ENCODE results near the gene TAF11L14.
"Not testable (repeated sequence)": the region's sequence is repeated elsewhere in the genome, so short reads cannot be mapped to it uniquely, and the experiment has no call there.

The TAF11L14 gene

GRCh38 chr5:17634160-17634559 lies at the start of gene TAF11L14:
TAF11L14 (plus strand) TSS chr5:17634460.
- intact Hi-C loops (cut with DNase I) = no loop called here
- DNase-seq = no peak

- DNase-seq; intact Hi-C loops (cut with DNase I): not testable (repeated sequence)
These were observed 48.6 kb upstream of the TAF11L14 start, which contains the start of gene TAF11L7 for GRCh38 chr5:17585658-17586057. TAF11L7 (minus strand) TSS chr5:17585758.

DNA sequence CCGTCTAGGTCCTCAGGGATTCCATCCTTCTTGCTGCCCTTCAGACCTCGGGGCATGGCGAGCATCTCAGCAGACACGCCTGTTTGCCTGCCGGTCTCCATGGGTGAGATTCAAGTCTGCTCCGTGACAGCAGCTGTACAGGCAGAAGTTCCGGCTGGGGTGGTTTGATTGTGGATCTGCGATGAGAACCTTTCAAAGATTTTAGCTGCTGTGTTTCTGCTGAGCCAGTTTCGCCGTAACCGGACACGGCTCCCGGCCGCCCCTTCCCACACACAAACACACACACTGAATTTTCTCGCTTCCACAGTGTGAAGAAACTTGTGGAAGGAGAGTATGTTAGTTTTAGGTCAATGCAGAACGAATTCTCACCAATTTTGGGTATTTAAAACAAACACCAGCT lies 43.4 kb upstream of the TAF11L14 start, which contains the start of gene TAF11L8:
Gene TAF11L8 (minus strand): TSS at position 101 of the 400 bp plus-strand sequence.
- intact Hi-C loops (cut with DNase I); DNase-seq: not testable (repeated sequence)

DNA sequence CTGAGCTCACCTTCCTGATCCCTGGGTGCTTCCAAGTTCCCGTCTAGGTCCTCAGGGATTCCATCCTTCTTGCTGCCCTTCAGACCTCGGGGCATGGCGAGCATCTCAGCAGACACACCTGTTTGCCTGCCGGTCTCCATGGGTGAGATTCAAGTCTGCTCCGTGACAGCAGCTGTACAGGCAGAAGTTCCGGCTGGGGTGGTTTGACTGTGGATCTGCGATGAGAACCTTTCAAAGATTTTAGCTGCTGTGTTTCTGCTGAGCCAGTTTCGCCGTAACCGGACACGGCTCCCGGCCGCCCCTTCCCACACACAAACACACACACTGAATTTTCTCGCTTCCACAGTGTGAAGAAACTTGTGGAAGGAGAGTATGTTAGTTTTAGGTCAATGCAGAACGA lies 40.0 kb upstream of the TAF11L14 start, which contains the start of gene TAF11L9:
Gene TAF11L9 (minus strand): TSS at position 140 of the 400 bp plus-strand sequence.
- intact Hi-C loops (cut with DNase I) = not testable (repeated sequence)
- peak in 1 of 10 donors; percentile 84 for DNase-seq

DNA sequence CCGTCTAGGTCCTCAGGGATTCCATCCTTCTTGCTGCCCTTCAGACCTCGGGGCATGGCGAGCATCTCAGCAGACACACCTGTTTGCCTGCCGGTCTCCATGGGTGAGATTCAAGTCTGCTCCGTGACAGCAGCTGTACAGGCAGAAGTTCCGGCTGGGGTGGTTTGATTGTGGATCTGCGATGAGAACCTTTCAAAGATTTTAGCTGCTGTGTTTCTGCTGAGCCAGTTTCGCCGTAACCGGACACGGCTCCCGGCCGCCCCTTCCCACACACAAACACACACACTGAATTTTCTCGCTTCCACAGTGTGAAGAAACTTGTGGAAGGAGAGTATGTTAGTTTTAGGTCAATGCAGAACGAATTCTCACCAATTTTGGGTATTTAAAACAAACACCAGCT lies 36.5 kb upstream of the TAF11L14 start, which contains the start of gene TAF11L10:
Gene TAF11L10 (minus strand): TSS at position 101 of the 400 bp plus-strand sequence.
- DNase-seq; intact Hi-C loops (cut with DNase I): not testable (repeated sequence)

DNA sequence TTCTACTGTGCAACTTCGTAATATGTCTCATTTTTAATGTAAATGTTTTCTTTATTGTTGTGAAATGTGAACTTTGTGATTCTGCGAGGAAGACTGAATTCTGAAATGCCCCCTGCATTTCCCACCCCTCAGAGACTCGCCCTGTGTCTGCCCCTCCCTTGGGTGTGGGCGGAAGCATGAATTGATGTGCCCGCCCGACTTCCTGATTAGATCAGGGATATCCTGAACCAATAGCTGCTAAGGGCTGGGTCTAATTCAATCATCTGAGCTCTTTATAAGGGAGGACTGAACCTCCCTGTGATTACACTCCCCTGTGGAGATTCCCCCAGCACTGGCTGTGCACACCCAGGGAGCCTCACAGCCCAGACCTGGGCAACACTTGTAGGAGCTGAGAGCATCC lies 30.4 kb upstream of the TAF11L14 start, which contains the start of gene TAF11L11:
Gene TAF11L11 (plus strand): TSS at position 304 of the 400 bp plus-strand sequence.
- intact Hi-C loops (cut with DNase I); DNase-seq: not testable (repeated sequence)

DNA sequence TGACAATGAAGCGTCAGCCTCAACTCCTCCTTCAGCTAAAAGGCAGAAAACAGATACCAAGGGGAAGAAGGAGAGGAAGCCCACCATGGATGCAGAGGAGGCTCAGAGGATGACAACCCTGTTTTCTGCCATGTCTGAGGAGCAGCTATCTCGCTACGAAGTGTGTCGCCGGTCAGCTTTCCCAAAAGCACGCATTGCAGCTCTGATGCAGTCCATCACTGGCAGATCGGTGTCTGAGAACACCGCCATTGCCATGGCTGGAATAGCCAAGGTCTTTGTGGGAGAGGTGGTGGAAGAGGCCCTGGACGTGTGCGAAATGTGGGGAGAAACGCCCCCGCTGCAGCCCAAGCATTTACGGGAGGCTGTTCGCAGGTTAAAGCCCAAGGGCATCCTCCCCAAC lies 29.3 kb upstream of the TAF11L14 start:
- DNase-seq = no peak
- intact Hi-C loops (cut with DNase I) = no loop called here

- intact Hi-C loops (cut with DNase I); DNase-seq: not testable (repeated sequence)
These were observed 26.8 kb upstream of the TAF11L14 start for GRCh38 chr5:17607461-17607860.

DNA sequence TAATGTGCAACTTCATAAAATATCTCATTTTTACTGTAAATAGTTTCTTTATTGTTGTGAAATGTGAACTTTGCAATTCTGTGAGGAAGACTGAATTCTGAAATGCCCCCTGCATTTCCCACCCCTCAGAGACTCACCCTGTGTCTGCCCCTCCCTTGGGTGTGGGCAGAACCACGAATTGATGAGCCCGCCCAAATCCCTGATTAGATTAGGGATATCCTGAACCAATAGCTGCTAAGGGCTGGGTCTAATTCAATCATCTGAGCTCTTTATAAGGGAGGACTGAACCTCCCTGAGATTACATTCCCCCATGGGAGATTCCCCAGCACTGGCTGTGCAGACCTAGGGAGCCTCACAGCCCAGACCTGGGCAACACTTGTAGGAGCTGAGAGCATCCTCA lies 24.2 kb upstream of the TAF11L14 start, which contains the start of gene TAF11L12:
Gene TAF11L12 (plus strand): TSS at position 301 of the 400 bp plus-strand sequence.
- intact Hi-C loops (cut with DNase I); DNase-seq: not testable (repeated sequence)

DNA sequence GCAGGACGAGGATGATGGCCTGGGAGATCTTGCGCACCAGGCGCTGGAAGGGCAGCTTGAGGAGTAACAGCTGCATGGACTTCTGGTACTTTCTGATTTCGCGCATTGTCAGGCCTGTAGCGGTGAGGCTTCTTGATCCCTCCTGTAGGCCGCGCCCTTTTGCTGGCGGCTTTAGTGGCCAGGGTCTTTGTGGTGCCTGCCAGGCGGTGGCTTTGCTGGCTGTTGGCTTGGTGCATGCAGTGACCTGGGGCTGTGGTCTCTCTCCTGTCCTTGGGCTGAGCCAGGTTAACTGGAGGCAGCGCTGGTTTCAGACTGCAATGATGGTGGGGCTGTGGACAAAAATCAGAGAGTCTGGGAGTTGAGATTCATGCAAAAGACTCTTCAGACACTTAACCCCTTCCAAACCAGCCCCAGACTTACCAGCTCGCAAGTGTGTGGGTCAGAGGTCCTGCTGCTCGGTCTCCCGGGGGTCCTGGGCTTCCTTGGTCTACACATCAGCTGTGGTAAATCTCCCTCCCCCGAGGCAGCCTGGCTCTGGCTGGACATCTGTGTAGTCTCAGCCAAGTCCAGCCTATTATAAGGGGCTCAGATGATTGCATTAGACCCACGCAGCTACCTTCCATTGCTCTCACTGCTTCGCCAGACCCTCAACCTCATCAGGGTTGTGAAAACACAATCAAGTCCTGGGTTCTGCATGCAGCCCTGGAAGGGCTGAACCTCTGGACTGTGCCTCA lies 19.2 kb upstream of the TAF11L14 start:
- DNase-seq = peak in 1 of 10 donors; percentile 62
- intact Hi-C loops (cut with DNase I) = no loop called here

DNA sequence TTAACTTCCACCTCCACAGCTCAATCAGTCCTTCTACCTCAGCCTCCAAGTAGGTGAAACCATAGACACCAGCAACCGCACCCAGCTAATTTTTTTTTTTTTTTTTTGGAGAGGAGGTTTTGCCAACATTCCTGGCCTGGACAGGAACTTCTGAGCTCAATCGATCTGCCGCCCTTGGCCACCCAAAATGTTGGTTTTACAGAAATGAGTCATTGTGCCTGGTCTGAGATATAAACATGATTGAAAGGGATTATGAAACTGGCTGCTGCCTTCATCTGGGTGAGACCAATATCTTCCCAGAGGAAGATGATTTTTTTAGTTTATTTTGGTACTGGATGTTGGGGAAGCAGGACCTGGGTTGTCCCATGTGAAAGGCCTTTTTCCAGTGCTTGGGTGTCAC lies 14.9 kb upstream of the TAF11L14 start:
- no peak for DNase-seq
- intact Hi-C loops (cut with DNase I) = no loop called here

DNA sequence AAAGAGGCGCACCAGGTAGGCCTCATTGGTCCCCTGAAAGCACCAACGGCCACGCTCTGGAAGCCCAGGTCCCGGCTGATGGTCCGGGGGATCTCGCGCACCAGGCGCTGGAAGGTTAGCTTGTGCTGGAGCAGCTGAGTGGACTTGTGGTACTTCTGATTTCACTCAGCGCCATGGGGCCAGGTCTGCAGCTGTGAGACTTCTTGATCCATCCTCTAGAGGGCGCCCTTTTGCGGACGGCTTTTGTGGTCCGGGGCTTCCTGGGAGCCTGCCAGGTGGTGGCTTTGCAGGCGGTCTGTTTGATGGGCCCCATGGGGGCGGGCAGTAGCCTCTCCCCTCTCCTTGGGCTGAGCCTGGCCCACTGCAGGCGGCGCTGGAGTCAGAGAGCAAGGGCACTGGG lies 13.6 kb upstream of the TAF11L14 start:
- DNase-seq = peak in 2 of 10 donors; percentile 55 to 72
- intact Hi-C loops (cut with DNase I) = no loop called here

- DNase-seq = peak in 1 of 10 donors; percentile 80
- intact Hi-C loops (cut with DNase I) = no loop called here
These were observed 8.6 kb upstream of the TAF11L14 start for GRCh38 chr5:17625686-17626085.

GRCh38 chr5:17631788-17632187 lies 2.5 kb upstream of the TAF11L14 start, which contains the start of gene TAF11L13:
TAF11L13 (plus strand) TSS chr5:17632088.
- DNase-seq; intact Hi-C loops (cut with DNase I): not testable (repeated sequence)

DNA sequence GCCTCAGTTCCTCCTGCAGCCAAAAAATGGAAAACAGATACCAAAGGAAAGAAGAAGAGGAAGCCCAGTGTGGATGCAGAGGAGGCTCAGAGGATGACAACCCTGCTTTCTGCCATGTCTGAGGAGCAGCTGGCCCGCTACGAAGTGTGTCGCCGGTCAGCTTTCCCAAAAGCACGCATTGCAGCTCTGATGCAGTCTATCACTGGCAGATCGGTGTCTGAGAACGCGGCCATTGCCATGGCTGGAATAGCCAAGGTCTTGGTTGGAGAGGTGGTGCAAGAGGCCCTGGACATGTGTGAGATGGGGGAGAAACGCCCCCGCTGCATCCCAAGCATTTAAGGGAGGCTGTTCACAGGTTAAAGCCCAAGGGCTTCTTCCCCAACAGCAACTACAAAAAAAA lies 15.0 kb downstream of the TAF11L14 start:
- DNase-seq = peak in 2 of 10 donors; percentile 50 to 57
- intact Hi-C loops (cut with DNase I) = not testable (repeated sequence)

DNA sequence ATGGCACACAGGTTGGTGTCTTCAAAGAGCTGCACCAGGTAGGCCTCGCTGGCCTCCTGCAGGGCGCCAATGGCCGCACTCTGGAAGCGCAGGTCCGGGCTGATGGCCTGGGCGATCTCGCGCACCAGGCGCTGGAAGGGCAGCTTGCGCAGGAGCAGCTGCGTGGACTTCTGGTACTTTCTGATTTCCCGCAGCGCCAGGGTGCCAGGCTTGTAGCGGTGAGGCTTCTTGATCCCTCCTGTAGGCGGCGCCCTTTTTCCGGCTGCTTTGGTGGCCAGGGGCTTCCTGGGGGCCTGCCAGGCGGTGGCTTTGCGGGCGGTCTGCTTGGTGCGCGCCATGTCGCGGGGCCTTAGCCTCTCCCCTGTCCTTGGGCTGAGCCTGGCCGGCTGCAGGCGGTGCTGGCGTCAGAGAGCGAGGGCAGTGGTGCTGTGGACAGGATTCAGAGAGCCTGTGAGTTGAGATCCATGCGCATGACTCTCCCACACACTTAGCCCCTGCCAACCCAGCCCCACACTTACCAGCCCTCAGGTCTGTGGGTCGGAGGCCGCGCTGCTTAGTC lies 21.0 kb downstream of the TAF11L14 start:
- intact Hi-C loops (cut with DNase I) = not testable (repeated sequence)
- peak in 1 of 10 donors; percentile 70 for DNase-seq

- intact Hi-C loops (cut with DNase I) = no loop called here
- DNase-seq = no peak
These were observed 21.7 kb downstream of the TAF11L14 start for GRCh38 chr5:17655921-17656320.

DNA sequence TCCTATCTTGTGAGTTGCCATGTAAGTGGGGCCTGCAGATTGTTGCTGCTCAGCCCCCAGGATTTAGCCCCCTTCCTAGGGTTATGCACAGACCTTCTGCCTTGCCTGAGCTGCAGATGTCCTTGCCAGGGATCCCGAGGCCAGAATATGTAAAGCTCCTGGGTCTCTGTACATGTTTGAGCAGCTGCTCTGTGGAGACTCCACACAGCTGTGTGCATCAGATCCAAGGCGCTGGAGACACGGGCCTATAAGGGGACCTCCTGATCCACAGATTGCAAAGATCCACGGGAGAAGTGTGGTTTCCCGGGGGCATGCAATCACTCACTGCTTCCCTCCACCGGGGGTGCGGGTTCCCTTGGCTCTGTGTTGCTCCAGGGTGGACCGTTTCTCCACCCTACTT lies 28.9 kb downstream of the TAF11L14 start:
- peak in 1 of 10 donors; percentile 77 for DNase-seq
- intact Hi-C loops (cut with DNase I) = no loop called here

GRCh38 chr5:17665836-17666235 lies 31.6 kb downstream of the TAF11L14 start:
- intact Hi-C loops (cut with DNase I) = no loop called here
- no peak for DNase-seq

- intact Hi-C loops (cut with DNase I) = no loop called here
These were observed 32.5 kb downstream of the TAF11L14 start for GRCh38 chr5:17666726-17667235.

GRCh38 chr5:17670353-17670752 lies 36.1 kb downstream of the TAF11L14 start:
- intact Hi-C loops (cut with DNase I) = no loop called here
- peak in 2 of 10 donors; percentile 76 to 84 for DNase-seq

More at GRCh38 chr5:17666726-17667235, 32.5 kb downstream of the TAF11L14 start:
- no peak for DNase-seq
